Activated T-helper 1 cell treated with anti-CD3 and anti-CD28 coated beads, Interleukin-2, amount 50 U/mL, for 16 hours (primary cell): Measurements from ENCODE around the gene CACNA1A.

Experiments used
- DNase-seq, 2 donors: peaks; one replicate each; pipeline ENCODE4 v3.0.0-alpha.2; 2020; ENCODE audit warnings: low read depth in 1 of 2, low spot score in 1 of 2

CACNA1A gene

GRCh38 chr19:13493516-13494310, 12.6 kb downstream of the CACNA1A start:
- no peak for DNase-seq

- DNase-seq = no peak
These were observed 14.2 kb downstream of the CACNA1A start for GRCh38 chr19:13492128-13492527.

GRCh38 chr19:13487985-13488384, 18.3 kb downstream of the CACNA1A start:
- DNase-seq = no peak

- no peak for DNase-seq
These were observed 22.1 kb downstream of the CACNA1A start for GRCh38 chr19:13484166-13484565.

- DNase-seq = no peak
These were observed 23.1 kb downstream of the CACNA1A start for GRCh38 chr19:13483215-13483614.

- no peak for DNase-seq
These were observed 27.7 kb downstream of the CACNA1A start for GRCh38 chr19:13478576-13478975.

- DNase-seq = no peak
These were observed 30.2 kb downstream of the CACNA1A start for GRCh38 chr19:13476071-13476470.

GRCh38 chr19:13475044-13475443, 31.2 kb downstream of the CACNA1A start:
- DNase-seq = no peak

GRCh38 chr19:13466697-13467096, 39.6 kb downstream of the CACNA1A start:
- DNase-seq = no peak

- no peak for DNase-seq
These were observed 43.0 kb downstream of the CACNA1A start for GRCh38 chr19:13463296-13463695.

GRCh38 chr19:13461536-13461935, 44.7 kb downstream of the CACNA1A start:
- no peak for DNase-seq

GRCh38 chr19:13460045-13460444, 46.2 kb downstream of the CACNA1A start:
- no peak for DNase-seq

GRCh38 chr19:13459351-13459750, 46.9 kb downstream of the CACNA1A start:
- DNase-seq = no peak

- no peak for DNase-seq
These were observed 54.8 kb downstream of the CACNA1A start for GRCh38 chr19:13451434-13451995.

- no peak for DNase-seq
These were observed 58.3 kb downstream of the CACNA1A start for GRCh38 chr19:13447978-13448377.

- peak in 1 of 2 donors; percentile 16 for DNase-seq
These were observed 64.3 kb downstream of the CACNA1A start for GRCh38 chr19:13441810-13442512.

GRCh38 chr19:13437919-13438618, 68.2 kb downstream of the CACNA1A start:
- no peak for DNase-seq

GRCh38 chr19:13436352-13436751, 69.9 kb downstream of the CACNA1A start:
- DNase-seq = no peak

- DNase-seq = peak; percentile 5 to 7
These were observed 75.3 kb downstream of the CACNA1A start for GRCh38 chr19:13430790-13431582.

- no peak for DNase-seq
These were observed 76.7 kb downstream of the CACNA1A start for GRCh38 chr19:13429563-13429962.

GRCh38 chr19:13428352-13428751, 77.9 kb downstream of the CACNA1A start:
- DNase-seq = no peak
